Stimulated activated CD4-positive, alpha-beta T cell treated with anti-CD3 and anti-CD28 coated beads, TNF-alpha, amount 100 ng/mL, for 24 hours (primary cell): ENCODE measurements around the gene UBE2R2.
"Not testable (repeated sequence)": the region's sequence is repeated elsewhere in the genome, so short reads cannot be mapped to it uniquely, and the experiment has no call there.

Experiments used
- DNase-seq, 3 experiments: peaks; one replicate each; pipeline ENCODE4 v3.0.0-alpha.2; 2020; ENCODE audit warnings: low read depth in 3 of 3

The UBE2R2 gene, protein sequence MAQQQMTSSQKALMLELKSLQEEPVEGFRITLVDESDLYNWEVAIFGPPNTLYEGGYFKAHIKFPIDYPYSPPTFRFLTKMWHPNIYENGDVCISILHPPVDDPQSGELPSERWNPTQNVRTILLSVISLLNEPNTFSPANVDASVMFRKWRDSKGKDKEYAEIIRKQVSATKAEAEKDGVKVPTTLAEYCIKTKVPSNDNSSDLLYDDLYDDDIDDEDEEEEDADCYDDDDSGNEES

GRCh38 chr9:33816327-33817252, at the start of gene UBE2R2:
Gene UBE2R2, plus strand, starts transcription at chr9:33817160. Its CDS starts 598 bp downstream, at chr9:33817758.
- peak; percentile 85 to 94 (median 88) for DNase-seq

GRCh38 chr9:33770156-33770880, 46.6 kb upstream of the UBE2R2 start:
- not testable (repeated sequence) for DNase-seq

- DNase-seq: not testable (repeated sequence)
These were observed 43.8 kb upstream of the UBE2R2 start for GRCh38 chr9:33773135-33773534.

DNA sequence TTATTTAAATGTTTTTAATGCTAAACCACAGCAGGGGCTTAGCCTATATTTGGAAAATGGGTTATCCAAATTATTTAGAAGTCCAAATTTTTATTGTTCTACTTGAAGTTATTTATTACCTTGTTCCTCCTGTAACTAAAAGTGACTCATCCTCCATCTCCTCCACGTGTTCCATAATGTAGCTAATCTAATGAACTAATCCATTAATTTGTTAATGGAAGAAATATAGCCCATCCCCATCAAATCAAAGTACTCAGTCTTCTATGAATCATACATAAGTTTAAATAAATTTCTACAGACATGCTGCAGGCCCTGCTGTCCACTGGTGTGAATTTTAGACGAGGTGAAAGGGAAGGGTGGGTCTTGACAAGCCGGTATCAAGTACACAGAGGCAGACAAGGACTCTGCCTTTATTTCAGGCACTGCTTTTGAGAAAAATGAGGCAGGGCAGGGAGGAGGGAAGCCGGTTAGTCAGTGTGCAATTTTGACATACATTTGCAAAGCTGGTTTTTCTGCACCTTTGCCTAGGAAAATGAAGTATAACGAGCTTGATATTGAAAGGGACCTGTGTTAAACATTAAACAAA, 42.8 kb upstream of the UBE2R2 start:
- DNase-seq: not testable (repeated sequence)

GRCh38 chr9:33776578-33776977, 40.4 kb upstream of the UBE2R2 start:
- no peak for DNase-seq

- peak; percentile 6 to 16 (median 14) for DNase-seq
These were observed 38.1 kb upstream of the UBE2R2 start for GRCh38 chr9:33778700-33779351.

GRCh38 chr9:33780276-33780675, 36.7 kb upstream of the UBE2R2 start:
- no peak for DNase-seq

DNA sequence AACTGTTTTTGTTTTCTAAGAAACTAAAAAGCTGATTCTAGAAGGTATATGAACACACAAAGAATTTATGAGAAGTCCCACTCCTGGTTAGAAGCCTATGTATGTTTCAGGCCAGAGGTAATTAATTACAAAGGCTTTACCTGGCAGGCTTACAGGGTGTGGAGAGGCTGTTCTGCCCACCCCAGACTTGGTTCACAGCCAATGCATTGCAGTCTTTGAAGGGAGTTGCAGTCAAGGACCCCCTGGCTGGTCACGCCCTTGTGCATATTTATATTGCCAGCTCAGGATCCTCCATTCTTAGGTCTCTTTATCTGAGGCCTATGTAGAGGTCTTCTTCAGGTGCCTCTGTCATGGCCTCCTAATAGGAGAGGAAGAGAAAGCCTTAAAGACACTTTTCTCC, 35.2 kb upstream of the UBE2R2 start:
- no peak for DNase-seq

- no peak for DNase-seq
These were observed 34.4 kb upstream of the UBE2R2 start for GRCh38 chr9:33782395-33783152.

GRCh38 chr9:33785914-33786313, 31.0 kb upstream of the UBE2R2 start:
- no peak for DNase-seq

- no peak for DNase-seq
These were observed 30.3 kb upstream of the UBE2R2 start for GRCh38 chr9:33786681-33787080.

DNA sequence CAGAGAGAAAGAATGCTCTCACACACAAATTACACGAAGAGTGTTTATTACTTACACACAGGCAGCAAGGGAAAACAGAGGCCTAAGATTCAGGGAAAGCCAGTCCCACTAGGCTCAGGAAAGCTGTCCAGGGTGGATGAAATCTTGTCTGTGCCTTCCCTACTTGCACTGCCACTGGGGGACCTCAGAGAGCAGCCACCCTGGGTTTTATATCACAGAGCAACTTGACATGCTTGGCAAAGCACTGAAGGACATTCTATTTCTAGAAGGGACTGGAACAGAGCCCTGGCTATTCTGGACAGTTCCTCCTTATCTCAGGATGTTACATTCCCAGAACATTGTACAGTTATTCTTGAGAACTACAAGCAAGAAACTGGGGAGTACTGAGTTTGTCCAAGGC, 29.1 kb upstream of the UBE2R2 start:
- DNase-seq: no peak

DNA sequence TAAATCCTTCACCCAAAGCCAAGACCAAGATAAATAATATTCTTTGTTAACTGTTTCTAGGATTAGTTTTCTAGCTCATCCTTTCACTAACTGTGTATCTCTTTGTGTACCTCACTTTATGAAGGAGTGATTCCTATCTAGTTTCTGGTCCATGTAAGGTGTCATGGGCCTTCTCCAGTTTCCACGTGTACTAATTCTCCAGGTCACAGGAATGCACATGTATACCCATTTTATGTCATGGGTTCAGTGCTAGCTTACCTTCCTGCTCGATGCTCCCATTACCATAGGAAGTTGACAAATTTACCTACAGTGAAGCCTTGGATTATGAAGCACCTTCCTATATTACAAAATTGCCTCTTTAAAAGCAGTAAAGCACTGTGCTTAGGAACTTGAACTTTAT, 27.5 kb upstream of the UBE2R2 start:
- DNase-seq: not testable (repeated sequence)

DNA sequence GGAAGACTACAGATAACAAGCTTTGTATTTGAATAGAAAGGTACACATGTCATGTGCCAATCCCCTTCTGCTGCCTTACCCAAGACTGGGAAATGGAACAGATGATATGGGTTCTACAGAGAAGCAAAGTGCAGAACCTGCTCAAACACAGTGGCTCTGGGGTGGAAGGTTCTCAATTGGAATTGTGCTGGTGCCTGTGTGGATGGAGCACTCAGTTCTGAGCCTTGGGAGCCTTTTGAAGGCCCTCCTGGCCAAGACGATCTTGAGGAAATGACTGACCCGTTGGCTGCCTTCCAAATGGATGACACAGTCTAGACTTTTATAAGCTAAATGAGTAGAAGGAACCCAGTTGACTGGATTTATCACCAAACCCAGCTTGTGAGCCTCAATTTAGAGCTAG, 25.8 kb upstream of the UBE2R2 start:
- DNase-seq: no peak

- not testable (repeated sequence) for DNase-seq
These were observed 23.5 kb upstream of the UBE2R2 start for GRCh38 chr9:33793496-33793895.

DNA sequence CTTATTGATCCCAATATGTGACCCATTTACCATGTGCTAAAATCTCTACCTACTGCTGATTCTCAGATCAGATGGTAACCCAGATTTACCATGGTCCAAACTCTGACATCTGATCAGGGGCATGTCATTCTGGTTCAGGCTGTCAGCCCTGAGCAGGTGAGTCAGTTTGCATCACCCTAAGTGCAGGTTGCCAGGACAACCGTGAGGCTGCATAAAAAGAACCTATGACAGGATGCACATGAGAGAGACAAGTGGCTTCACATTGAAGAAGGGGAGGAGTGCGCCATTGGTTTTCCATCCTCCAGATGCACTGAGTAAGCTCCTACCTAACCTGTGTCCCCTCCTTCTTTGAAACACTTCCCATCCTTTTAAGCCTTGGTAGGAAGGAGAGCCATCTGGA, 22.4 kb upstream of the UBE2R2 start:
- no peak for DNase-seq

- no peak for DNase-seq
These were observed 21.7 kb upstream of the UBE2R2 start, which contains the start of gene PRSS3 for GRCh38 chr9:33795281-33795680. Gene PRSS3, plus strand, starts transcription at chr9:33795561. Its CDS starts 13 bp downstream, at chr9:33795574.

- DNase-seq: no peak
These were observed 21.1 kb upstream of the UBE2R2 start for GRCh38 chr9:33795819-33796218.

DNA sequence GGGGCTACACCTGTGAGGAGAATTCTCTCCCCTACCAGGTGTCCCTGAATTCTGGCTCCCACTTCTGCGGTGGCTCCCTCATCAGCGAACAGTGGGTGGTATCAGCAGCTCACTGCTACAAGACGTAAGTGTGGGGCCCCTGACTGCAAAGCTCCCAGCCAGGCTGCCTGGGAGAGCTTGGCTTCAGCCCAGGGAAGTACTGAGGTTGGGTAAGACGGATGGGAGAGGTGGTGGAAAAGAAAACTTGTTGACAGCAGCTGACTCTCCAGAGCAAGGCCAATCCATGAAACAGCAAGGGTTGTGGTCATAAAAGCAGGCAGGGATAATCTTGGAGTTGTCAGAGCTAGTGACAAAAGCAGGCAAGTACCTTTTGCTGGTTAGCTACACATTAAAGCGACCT, 20.3 kb upstream of the UBE2R2 start:
- not testable (repeated sequence) for DNase-seq

DNA sequence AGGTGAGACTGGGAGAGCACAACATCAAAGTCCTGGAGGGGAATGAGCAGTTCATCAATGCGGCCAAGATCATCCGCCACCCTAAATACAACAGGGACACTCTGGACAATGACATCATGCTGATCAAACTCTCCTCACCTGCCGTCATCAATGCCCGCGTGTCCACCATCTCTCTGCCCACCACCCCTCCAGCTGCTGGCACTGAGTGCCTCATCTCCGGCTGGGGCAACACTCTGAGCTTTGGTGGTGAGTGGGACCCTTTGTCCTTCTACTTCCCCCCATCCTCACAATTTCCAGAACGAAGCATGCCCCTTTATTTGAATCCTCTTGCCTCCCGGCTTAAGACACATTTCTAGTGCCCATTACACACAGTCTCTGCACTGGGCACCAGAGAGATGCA, 19.1 kb upstream of the UBE2R2 start:
- no peak for DNase-seq

GRCh38 chr9:33798545-33798944, 18.4 kb upstream of the UBE2R2 start:
- DNase-seq: no peak
